GM21529 (cell line): ENCODE results near the gene SHF.

Experiments
- ATAC-seq: cut with Tn5 transposase; IDR thresholded peaks from one replicate; pipeline ENCODE4 v1.9.1; 2021; ENCODE audit not compliant: unreplicated experiment

The SHF gene

GRCh38 chr15:45200001-45200798, 12.4 kb upstream of the SHF start:
- ATAC-seq: peak; percentile 39

DNA sequence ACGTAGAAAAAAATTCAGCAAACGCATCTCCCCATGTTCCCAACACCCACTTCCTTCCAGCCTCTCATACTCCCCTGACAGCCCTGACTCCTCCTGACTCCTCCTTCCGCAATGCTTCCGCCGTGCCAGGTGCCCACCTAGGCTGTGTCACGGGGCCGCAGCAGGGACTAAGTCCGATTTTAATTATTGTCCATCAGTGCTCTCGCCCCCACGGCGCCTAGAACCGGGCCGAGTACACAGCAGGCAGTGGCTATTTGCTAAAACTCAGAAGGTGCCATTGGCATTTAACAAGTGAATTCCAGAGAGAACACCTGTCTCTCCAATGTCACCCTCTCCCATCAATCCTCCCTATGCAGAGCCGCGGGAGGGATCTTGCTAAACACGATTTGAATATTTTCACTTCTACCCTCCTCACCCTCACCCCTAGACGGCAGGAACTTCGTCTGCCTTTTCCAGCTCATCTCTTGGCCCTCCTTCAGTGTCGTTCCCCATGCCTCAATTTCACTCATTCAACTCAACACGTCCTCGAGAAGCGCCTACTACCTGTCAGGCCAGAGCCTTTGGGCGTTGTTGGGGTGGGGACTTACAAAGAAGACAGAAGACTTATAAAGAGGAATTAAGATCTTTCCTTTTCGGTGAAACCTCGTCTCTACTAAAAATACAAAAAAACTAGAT, 11.5 kb upstream of the SHF start:
- ATAC-seq: peak; percentile 11

DNA sequence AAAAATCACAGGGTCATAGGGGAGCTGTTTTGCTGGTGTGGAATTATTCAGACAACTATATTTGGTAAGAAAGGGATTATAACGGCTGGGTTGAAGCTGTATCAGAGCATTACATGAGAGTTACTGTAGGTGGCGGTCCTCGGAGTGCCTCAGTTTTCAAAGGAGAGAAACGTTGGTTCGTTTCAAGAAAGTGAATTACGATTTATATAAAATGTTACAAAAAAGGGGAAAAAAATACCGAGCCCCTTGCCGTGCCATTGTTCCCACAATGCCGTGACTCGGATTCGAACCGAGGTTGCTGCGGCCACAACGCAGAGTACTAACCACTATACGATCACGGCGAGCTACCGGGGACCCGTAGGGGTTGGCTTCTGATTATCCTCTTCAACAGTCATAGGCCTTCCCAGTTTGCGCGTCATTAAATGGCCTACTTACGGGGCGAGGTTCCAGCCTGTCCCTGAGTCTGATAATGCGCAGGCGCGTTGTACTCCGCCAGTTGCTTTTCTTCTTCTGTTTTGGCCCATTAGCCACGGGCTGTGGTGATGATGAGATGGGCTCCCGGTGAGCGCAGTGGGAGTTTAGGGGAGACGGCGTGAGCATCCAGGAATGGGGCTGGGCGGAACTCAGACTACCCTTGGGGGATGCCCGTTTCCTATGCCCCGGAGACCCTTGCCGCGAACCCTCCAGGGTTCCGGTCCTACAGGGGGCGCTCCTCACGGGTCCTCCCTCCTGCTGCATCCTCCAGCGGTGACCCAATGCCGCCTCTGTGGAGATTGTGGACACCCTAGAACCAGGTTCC, 10.8 kb upstream of the SHF start:
- peak; percentile 67 for ATAC-seq

GRCh38 chr15:45197512-45197911, 9.7 kb upstream of the SHF start:
- ATAC-seq: no peak

- ATAC-seq: peak; percentile 4
Measured at GRCh38 chr15:45187578-45187893, 230 bp downstream of the SHF start.

GRCh38 chr15:45186771-45187577, 792 bp downstream of the SHF start:
- ATAC-seq: peak; percentile 13

DNA sequence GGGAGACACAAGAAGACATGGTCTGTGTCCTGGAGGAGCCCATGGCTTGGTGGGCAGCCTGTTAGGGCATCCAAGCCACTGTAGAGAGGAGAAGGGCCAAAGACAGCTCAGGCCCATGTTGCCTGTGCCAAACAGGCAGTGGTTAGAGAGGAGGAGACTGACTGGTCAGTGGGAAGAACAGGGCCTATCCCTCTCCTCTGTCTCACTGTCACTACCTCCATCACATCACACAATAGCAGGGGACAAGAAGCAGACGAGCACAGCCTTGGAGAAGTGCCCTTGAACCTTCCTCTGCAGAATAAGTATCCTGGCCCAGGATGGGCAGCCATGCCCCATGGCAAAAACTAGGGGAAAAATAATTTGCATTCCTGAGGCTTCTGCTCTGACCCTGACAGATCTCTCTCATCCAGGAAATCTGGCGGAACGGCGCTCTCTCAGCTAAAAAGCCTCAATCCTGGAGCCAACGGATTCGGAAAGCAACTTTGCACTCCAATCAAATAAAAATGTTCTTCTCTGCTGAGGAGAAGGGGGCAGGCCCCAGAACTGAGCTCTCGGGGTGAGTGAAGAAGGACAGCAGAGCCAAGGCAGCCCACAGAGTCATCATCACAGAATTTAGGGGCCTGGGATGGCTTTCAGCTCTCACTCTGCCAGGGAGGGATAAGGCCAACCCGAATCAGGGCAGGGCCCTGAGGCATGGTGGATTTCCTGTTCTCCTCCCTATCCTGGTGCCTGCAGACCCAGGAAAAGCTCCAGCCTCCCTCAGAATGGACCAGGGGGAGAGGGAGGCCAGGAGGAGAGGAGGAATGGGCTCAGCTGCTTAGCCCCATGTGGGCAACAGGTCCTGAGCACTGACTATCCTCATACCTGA, 1.6 kb downstream of the SHF start:
- no peak for ATAC-seq

GRCh38 chr15:45185069-45185779, 2.5 kb downstream of the SHF start:
- no peak for ATAC-seq

DNA sequence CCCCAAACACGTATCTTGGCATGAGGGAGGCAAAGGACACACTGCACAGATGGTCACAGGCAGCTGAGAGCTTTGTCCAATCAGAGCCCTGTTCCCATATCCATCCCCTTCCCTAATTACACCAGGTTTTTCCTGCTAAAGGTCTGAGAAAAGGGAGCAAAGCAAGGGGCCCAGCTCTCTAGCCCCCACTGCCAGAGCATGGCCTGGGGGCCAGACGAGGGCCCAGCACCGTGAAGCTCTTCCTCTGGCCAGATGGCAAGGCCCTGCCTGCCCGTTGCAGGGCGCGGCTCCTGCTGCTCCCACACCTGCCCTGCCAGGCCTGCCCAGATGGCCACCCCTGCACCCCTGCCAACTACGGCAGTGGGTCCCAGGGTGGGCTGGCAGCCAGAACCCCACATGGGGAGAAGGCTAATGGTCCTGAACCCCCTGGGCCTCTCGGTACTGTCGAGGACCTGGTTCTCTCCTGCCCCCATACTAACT, 3.2 kb downstream of the SHF start:
- no peak for ATAC-seq

DNA sequence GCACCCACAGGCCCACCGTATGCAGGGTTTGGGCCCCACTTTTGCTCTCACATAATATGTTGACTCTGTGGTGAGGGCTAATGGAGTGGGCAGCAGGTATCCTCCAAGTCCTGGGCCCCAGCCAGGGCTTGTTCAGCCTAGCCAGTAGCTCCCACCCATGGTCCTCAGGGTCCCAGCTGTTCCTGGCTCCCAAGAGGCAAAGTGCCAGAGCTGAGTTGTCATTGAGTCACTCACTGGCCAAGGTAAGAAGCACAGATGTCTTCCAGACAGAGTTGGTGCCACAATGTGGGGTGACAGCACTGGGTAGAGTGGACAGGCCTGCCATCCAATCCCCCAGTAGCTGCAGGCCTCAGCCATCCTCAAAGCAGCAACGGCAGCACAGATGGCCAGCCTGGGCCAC, 4.3 kb downstream of the SHF start:
- ATAC-seq: no peak

- ATAC-seq: no peak
Measured at GRCh38 chr15:45182996-45183395, 4.8 kb downstream of the SHF start.

GRCh38 chr15:45181491-45182285, 6.1 kb downstream of the SHF start:
- no peak for ATAC-seq

DNA sequence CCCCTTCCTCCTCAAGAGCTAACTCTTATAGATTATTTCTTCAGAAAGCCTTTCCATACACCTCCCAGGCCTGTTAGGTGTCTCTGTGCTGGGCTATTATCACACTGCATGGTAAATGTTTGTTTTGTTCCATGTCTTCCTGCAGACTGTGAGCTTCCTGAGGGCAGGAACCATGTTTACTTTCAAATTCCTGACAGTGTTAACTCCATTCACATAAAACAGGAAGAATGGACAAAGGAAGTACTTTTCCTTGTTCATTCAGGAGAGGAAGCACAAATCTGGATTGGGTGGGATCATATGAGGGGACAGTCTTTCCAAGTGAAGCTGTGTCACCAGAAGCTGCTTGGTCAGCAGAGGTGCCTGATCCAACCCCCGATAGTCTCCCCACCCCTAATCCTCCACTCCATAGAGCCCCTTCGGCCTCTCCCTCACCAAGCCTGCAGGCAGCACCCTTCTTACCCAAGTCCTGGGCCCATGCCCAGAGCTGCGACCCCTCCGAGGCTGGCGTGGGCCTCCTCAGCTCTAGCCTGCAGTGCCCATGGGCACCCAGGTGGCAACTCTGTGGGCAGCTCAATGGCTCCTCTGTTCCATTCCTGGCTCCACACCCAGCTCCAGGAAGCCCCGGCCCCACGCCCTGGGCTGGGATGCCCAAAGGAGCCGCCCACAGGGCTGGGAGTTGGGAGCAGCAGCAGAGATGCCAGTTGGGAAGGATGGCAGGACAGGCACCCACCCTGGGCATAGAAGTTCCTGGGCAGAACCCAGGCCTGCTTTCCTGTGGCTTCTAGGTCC, 6.9 kb downstream of the SHF start:
- no peak for ATAC-seq

DNA sequence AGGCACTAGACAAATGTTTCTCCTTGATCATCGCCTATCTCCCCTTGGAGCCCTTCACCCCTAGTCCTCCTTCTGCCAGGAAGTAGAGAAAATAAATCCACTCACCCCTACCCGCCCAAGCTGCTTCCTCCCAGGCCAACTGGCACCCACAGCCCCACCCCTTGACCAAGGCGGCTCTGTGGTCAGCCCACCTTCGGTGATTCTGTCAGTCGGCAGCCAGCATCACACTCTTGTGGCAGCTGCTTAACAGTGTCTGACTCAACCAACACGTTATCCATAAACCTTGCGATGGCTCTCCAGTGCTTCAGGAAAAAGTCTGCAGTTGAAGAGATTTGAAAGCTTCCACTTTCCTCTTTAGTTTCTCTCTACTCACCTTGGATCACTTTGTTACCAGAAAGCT, 7.6 kb downstream of the SHF start:
- no peak for ATAC-seq

DNA sequence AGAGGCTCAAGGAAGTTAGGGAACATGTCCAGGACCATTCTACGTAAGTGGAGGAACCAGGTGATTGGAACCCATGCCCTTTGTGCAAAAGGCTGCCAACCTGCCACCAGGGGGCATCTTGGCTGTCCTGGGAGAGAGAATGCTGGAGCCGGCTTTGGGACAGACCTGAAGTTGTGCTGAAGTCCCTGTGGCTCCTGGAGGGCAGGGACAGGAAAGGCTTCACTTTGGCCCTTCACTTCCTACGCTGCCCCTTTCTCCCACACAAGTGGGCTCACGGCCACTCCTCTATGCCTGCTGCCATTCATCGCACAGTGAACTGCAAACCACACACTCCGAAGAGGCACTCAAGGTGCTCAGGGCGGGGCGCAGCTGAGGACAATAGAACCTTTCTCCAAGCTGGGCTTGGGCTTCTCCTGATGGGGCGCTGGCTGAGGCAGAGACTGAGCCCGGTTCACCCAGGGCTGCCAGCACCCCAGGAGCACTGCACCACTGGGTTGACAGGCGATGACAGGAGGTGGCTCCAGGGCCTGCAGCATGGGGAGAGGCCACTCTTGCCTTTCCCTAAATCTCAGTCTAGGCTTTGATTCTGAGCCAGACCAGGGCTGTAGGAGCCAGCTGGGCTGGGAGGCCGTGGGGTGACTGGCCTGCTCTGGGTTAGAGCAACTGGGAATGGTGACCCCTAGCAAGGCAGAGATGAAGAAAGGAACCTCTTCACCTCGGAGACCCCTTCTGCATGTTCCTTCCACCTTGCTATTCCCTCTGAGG, 8.4 kb downstream of the SHF start:
- ATAC-seq: no peak

DNA sequence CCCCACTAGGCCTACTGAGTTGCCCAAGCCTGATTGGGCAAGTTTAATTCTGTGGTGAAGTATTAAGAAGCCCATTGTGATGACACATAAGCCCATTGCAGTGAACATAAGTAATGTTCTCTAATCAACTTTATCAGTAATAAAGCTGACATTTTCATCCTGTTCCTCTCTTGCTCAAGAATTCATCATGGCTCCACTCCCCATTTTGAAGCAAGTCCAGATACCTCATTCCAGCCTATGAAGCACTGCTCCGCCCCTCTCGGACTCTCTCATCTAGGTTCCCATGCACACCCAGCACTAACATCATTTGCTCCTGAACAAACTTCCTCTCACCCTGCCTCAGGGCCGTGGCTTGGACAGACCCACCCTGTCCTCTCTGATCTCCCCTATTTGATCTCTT, 10.5 kb downstream of the SHF start:
- no peak for ATAC-seq

GRCh38 chr15:45174577-45174976, 13.2 kb downstream of the SHF start:
- no peak for ATAC-seq
